GM12878 (cell line): ENCODE measurements around the gene SIK2. TPM values are rescaled to one million over a fixed set of nuclear protein-coding genes. Genes with fewer than 3 reads are reported as not detected.

Source experiments
- ATAC-seq: fragments of 200-7000 bp; cut with Tn5 transposase; 3 replicates; pipeline ENCODE4 v1.9.1; 2020; ENCODE audit warnings: mild to moderate bottlenecking, moderate library complexity
- BruUV-seq: library from RNA; stranded (reverse); fragments of 400-500 nt; replicated peaks from 2 replicates; lab custom pipeline; 2021; lab: Mats Ljungman, UMichigan
- CTCF ChIA-PET: fragments of 300-600 bp; sonication (Branson Sonifier 250); formaldehyde crosslinking; extraction: SDS; loops from one replicate; lab custom pipeline; 2021; ENCODE audit warnings: inconsistent platforms; lab: Yijun Ruan, JAX
- POLR2A ChIA-PET: fragments of 350-600 bp; formaldehyde crosslinking; extraction: SDS; loops from one replicate; lab custom pipeline; 2021; ENCODE audit warnings: inconsistent platforms; lab: Charles Lee
- RAD21 ChIA-PET: fragments of 300-600 bp; sonication (Branson Sonifier 250); formaldehyde crosslinking; loops from one replicate; lab custom pipeline; 2023; ENCODE audit warnings: antibody characterized with exemption; ENCODE audit not compliant: unreplicated experiment; lab: Charles Lee
- SMC1A ChIA-PET: fragments of 300-600 bp; sonication (Branson Sonifier 250); formaldehyde crosslinking; loops from one replicate; lab custom pipeline; 2023; ENCODE audit not compliant: unreplicated experiment, uncharacterized antibody; lab: Charles Lee
- DNase-seq: peaks from one replicate; pipeline ENCODE4 v3.0.0-alpha.2; 2011; ENCODE audit warnings: low read depth, low spot score
- FAIRE-seq: peaks from 3 replicates; lab custom pipeline; 2011; peaks lifted over from hg19 to GRCh38; lab: Jason Lieb, UNC
- H2AFZ ChIP-seq: 2 replicates; pipeline ENCODE4 v1.6.0; 2011; ENCODE audit warnings: low read depth, low read length, control low read depth; ENCODE audit not compliant: control insufficient read depth
- H3K27ac ChIP-seq: 2 replicates; pipeline ENCODE4 v1.5.1; 2011; ENCODE audit warnings: control low read depth; ENCODE audit not compliant: control insufficient read depth, insufficient read depth
- H3K27me3 ChIP-seq, 2 experiments: replicated peaks in 1 of 2; 2 replicates each; pipeline versions ENCODE4 v1.6.0 to v1.6.1; 2011; ENCODE audit warnings: low read length in 1 of 2; ENCODE audit not compliant: control insufficient read depth in 2 of 2, insufficient read depth in 2 of 2
- H3K36me3 ChIP-seq, 2 experiments: 2 replicates each; pipeline ENCODE4 v1.5.1; 2011; ENCODE audit warnings: low read length in 1 of 2; ENCODE audit not compliant: control insufficient read depth in 2 of 2, insufficient read depth in 2 of 2
- H3K4me1 ChIP-seq: 2 replicates; pipeline ENCODE4 v1.6.1; 2011; ENCODE audit warnings: mild to moderate bottlenecking, low read length, moderate library complexity, mixed read lengths; ENCODE audit not compliant: control insufficient read depth, insufficient read depth
- H3K4me2 ChIP-seq: 2 replicates; pipeline ENCODE4 v1.6.0; 2011; ENCODE audit warnings: control low read depth; ENCODE audit not compliant: control insufficient read depth, insufficient read depth
- H3K4me3 ChIP-seq: fragments of 200-600 bp; sonication (generic); 2 replicates; pipeline ENCODE4 v1.5.1; 2016
- H3K79me2 ChIP-seq: 2 replicates; pipeline ENCODE4 v1.6.0; 2011; ENCODE audit warnings: low read length; ENCODE audit not compliant: control insufficient read depth, insufficient read depth
- H3K9ac ChIP-seq: 2 replicates; pipeline ENCODE4 v1.8.0; 2011; ENCODE audit warnings: low read length, control low read depth, mixed read lengths; ENCODE audit not compliant: control insufficient read depth, insufficient read depth
- H3K9me3 ChIP-seq: replicated peaks from 3 replicates; pipeline ENCODE4 v1.5.1; 2011; ENCODE audit warnings: mild to moderate bottlenecking, low read length; ENCODE audit not compliant: control insufficient read depth, insufficient read depth
- H4K20me1 ChIP-seq: 2 replicates; pipeline ENCODE4 v1.6.0; 2011; ENCODE audit not compliant: control insufficient read depth, insufficient read depth
- EGR1 ChIP-seq, 2 experiments: IDR thresholded peaks; 1 replicate in 1 of 2; 2 replicates in 1 of 2; pipeline ENCODE4 v1.6.1; 2011 to 2012; ENCODE audit warnings: low read depth in 2 of 2, low read length in 2 of 2, borderline replicate concordance in 1 of 2, mild to moderate bottlenecking in 1 of 2, moderate library complexity in 1 of 2
- EP300 ChIP-seq, 2 experiments: fragments of 150-350 bp in 1 of 2; IDR thresholded peaks; 2 replicates each; pipeline ENCODE4 v1.6.1; 2011 to 2012; ENCODE audit warnings: low read depth in 2 of 2, low read length in 2 of 2, borderline replicate concordance in 1 of 2, improper control_type of control experiment in 1 of 2, inconsistent platforms in 1 of 2; ENCODE audit not compliant: control insufficient read depth in 1 of 2
- TARDBP ChIP-seq: IDR thresholded peaks from 2 replicates; pipeline ENCODE4 v1.6.1; 2016; ENCODE audit warnings: borderline replicate concordance
- ZBED1 ChIP-seq: IDR thresholded peaks from 2 replicates; pipeline ENCODE4 v1.6.1; 2016; ENCODE audit warnings: borderline replicate concordance
- WGBS: methylation state at CpG from one replicate; pipeline ENCODE4 v1.1.6; 2016; ENCODE audit warnings: low lambda C conversion rate; ENCODE audit not compliant: insufficient replicate concordance, insufficient coverage; ENCODE audit errors: missing lambda C conversion rate; 5-methylcytosine and 5-hydroxymethylcytosine counted together
- in situ Hi-C: fragments of 300-500 bp; cut with MboI; formaldehyde crosslinking; loops from 9 replicates; pipeline ENCODE4 v1.14.3; 2018; ENCODE audit warnings: mixed read lengths
- intact Hi-C: fragments of 100-400 bp; cut with micrococcal nuclease; formaldehyde crosslinking; loops from one replicate; pipeline ENCODE4 v1.14.2; 2022; ENCODE audit not compliant: unreplicated experiment
- polyA plus RNA-seq, 11 experiments: library from polyadenylated mRNA; depleted of rRNA in 4 of 11; unstranded in 6 of 11; stranded (reverse) in 5 of 11; fragments of >200 nt; fragmentation: Nextera tagmentation in 4 of 11; fragmentation: Illumina TruSeq in 1 of 11; extraction: Ambion mirVana in 4 of 11; extraction: Trizol in 1 of 11; gene quantifications; 1 replicate in 1 of 11; 2 replicates in 10 of 11; pipeline versions ENCODE4 v1.2.1 to v1.2.3, GENCODE V29; 2011 to 2016; ENCODE audit warnings: inconsistent platforms in 2 of 11, missing spikeins in 2 of 11, low read depth in 1 of 11
- total RNA-seq, 4 experiments: library from RNA; depleted of rRNA in 3 of 4; stranded (reverse); fragments of >200 nt in 3 of 4; fragmentation: Illumina TruSeq in 1 of 4; extraction: Trizol in 1 of 4; gene quantifications; 2 replicates each; pipeline versions ENCODE4 v1.2.1 to v1.2.3, GENCODE V29; 2013 to 2021

Gene SIK2
- total and polyA plus RNA-seq, 10 of the 15 experiments (the other 5 are each of a cell fraction or from before 2014, with no cell fraction given) = 0.97 to 14.2 (median 4.5) TPM

- H3K9me3 ChIP-seq = no peaks in the 10 kb centered on the region; the same call in 2 of the 3 replicates
- H3K36me3 ChIP-seq = no peaks in the 10 kb centered on the region
- SMC1A ChIA-PET = interaction anchor here (0.7 to 1.6 kb wide), 9 partner anchors 14 to 245 kb away, joined by 3 to 8 read pairs (median 3); no protein-coding TSS in a partner anchor
- peaks cover 13% of the 10 kb centered on the region for H3K4me1 ChIP-seq
- H3K4me2 ChIP-seq = peak overlapping the region; percentile 98
- TF ChIP-seq TARDBP (0 out of 2 replicates have a peak, but pooled peaks have one; percentile 14), EGR1 (IDR thresholded peaks at IDR 0.05; ENCODE audit: borderline replicate concordance in 1 of 2, low read depth in 2 of 2, low read length in 2 of 2) (no peak), EP300 (IDR thresholded peaks at IDR 0.05; ENCODE audit: borderline replicate concordance in 1 of 2, control insufficient read depth in 1 of 2, low read depth in 2 of 2, low read length in 2 of 2) (no peak), ZBED1 (0 out of 2 replicates have a peak, but pooled peaks have one; percentile 48)
- TF ChIP-seq, all 136 proteins: peak for 2
- H4K20me1 ChIP-seq = no peaks in the 10 kb centered on the region
- intact Hi-C loops = loop anchor here (5.0 to 10.0 kb wide), 2 partner anchors 116 to 383 kb away; no protein-coding TSS in a partner anchor
- H3K79me2 ChIP-seq = peaks cover 29% of the 10 kb centered on the region
- DNase-seq (no peak), FAIRE-seq (no peak), ATAC-seq (no peak)
- in situ Hi-C loops = loop anchor here (5.0 kb wide), 2 partner anchors 176 to 241 kb away; no protein-coding TSS in a partner anchor
- peak overlapping the region; percentile 82 for H3K9ac ChIP-seq
- ChIA-PET RAD21 (interaction anchor here (3.9 to 4.1 kb wide), 2 partner anchors 15 to 175 kb away, joined by 14 to 73 read pairs; no protein-coding TSS in a partner anchor), POLR2A (interaction anchor here (0.7 to 2.2 kb wide), 2 partner anchors 165 to 228 kb away, joined by 3 to 8 read pairs; no protein-coding TSS in a partner anchor), CTCF (interaction anchor here (0.5 to 7.1 kb wide), 10 partner anchors 14 to 575 kb away, joined by 3 to 174 read pairs (median 4); partner anchors contain the start of genes ALG9 and PPP2R1B)
- no peaks in the 10 kb centered on the region for H3K27me3 ChIP-seq
- peak overlapping the region; percentile 64 for H3K27ac ChIP-seq
- no TSS peak for BruUV-seq
- peak overlapping the region; percentile 46 for H3K4me3 ChIP-seq
- 1% methylated on average over 9 of the region's 9 CpGs for WGBS
- peak overlapping the region; percentile 96 for H2AFZ ChIP-seq
Measured at GRCh38 chr11:111601636-111601978, 642 bp upstream of the SIK2 start.
